Adrenal gland (tissue), 12 donors: ENCODE measurements around the gene ZNF184. TPM values are rescaled to one million over a fixed set of nuclear protein-coding genes. Genes with fewer than 3 reads are reported as not detected.

Experiments used
- DNase-seq, 7 donors: peaks; one replicate each; pipeline ENCODE4 v3.0.0-alpha.2; 2019 to 2020
- H3K27ac ChIP-seq, 5 donors: fragments of 200-600 bp; sonication (generic) in 4 of 5; 1 replicate in 3 of 5; 2 replicates in 2 of 5; pipeline versions ENCODE4 v1.5.1 to v1.8.0; 2016 to 2020; ENCODE audit warnings: mild to moderate bottlenecking in 1 of 5
- H3K27me3 ChIP-seq: fragments of 200-600 bp; 2 replicates; pipeline ENCODE4 v1.8.0; 2021
- H3K36me3 ChIP-seq, 2 donors: fragments of 200-600 bp; replicated peaks in 1 of 2; 1 replicate in 1 of 2; 2 replicates in 1 of 2; pipeline versions ENCODE4 v1.5.1 to v1.8.0; 2018 to 2022
- H3K4me1 ChIP-seq, 2 donors: fragments of 200-600 bp; replicated peaks in 1 of 2; 1 replicate in 1 of 2; 2 replicates in 1 of 2; pipeline versions ENCODE4 v1.5.1 to v1.8.0; 2018 to 2021
- H3K4me3 ChIP-seq, 4 donors: fragments of 200-600 bp; sonication (generic) in 3 of 4; one replicate each; pipeline ENCODE4 v1.5.1; 2016 to 2018
- H3K9me3 ChIP-seq, 3 donors: fragments of 200-600 bp; sonication (generic) in 1 of 3; replicated peaks in 1 of 3; 1 replicate in 2 of 3; 2 replicates in 1 of 3; pipeline versions ENCODE4 v1.5.1 to v1.8.0; 2016 to 2021
- CTCF ChIP-seq, 6 experiments: fragments of 450-650 bp in 4 of 6; fragments of 200-600 bp in 2 of 6; sonication (generic) in 1 of 6; IDR thresholded peaks; 1 replicate in 5 of 6; 2 replicates in 1 of 6; pipeline versions ENCODE4 v1.5.1 to v1.8.0; 2016 to 2021; ENCODE audit warnings: antibody characterized with exemption in 6 of 6, mild to moderate bottlenecking in 2 of 6, moderate library complexity in 1 of 6
- POLR2A ChIP-seq, 2 donors: fragments of 450-650 bp; IDR thresholded peaks; one replicate each; pipeline ENCODE4 v1.6.1; 2017; ENCODE audit warnings: antibody characterized with exemption in 2 of 2, mild to moderate bottlenecking in 2 of 2, moderate library complexity in 1 of 2
- WGBS, 4 donors: extraction: QIAGEN DNeasy Blood & Tissue Kit in 2 of 4; methylation state at CpG; one replicate each; pipeline versions ENCODE4 v1.1.5 to v1.1.7; 2013 to 2017; 5-methylcytosine and 5-hydroxymethylcytosine counted together
- intact Hi-C, 2 donors: fragments of 100-400 bp; cut with DNase I; formaldehyde crosslinking; loops; one replicate each; pipeline versions ENCODE4 v1.14.1 to v1.15.0; 2022 to 2023
- polyA plus RNA-seq, 3 donors: library from polyadenylated mRNA; stranded (reverse); fragments of 200-250 nt in 2 of 3; fragments of 350-450 nt in 1 of 3; fragmentation: Illumina TruSeq in 1 of 3; extraction: RNeasy Lipid Tissue Mini Kit (QIAGEN cat#74804) in 1 of 3; gene quantifications; one replicate each; pipeline ENCODE4 v1.2.3, GENCODE V29; 2013 to 2014
- total RNA-seq, 9 donors: library from RNA; depleted of rRNA in 4 of 9; stranded (reverse); fragments of >200 nt in 4 of 9; fragments of 120-200 nt in 1 of 9; fragmentation: NEBNext Ultra II Directional in 1 of 9; extraction: Animal tissue kit (Norgen Biotek cat#: 25700) in 1 of 9; gene quantifications; one replicate each; pipeline versions ENCODE4 v1.1.0 to v1.2.4, GENCODE V29; 2013 to 2023
- donor health status: healthy with polysubstance abuse.
- donor health status: Bipolar disorder and iron deficiency.
- donor health status: DM: yes; HTN: yes; CAD: no.
- donor health status: DM: no; HTN: no; CAD: no.
- donor health status: DM: no; HTN: no; CAD: no.
- donor health status: DM: yes; HTN: yes; CAD: no.

Gene ZNF184
- total and polyA plus RNA-seq, 12 donors, result 1.3 to 8.3 (median 4.9) TPM

GRCh38 chr6:27439371-27439770 lies 33.5 kb downstream of the ZNF184 start:
- no peaks in the 10 kb centered on the region for H3K36me3 ChIP-seq
- TF ChIP-seq POLR2A (IDR thresholded peaks at IDR 0.05) (no peak), CTCF (IDR thresholded peaks at IDR 0.05) (no peak)
- H3K27me3 ChIP-seq, result no peaks in the 10 kb centered on the region
- H3K4me1 ChIP-seq, result no peaks in the 10 kb centered on the region
- 95 to 98% (median 96%) methylated on average over 4 of the region's 4 CpGs for WGBS, 4 donors
- H3K27ac ChIP-seq, result no peak overlapping the region
- DNase-seq, result no peak
- intact Hi-C loops, result no loop called here
- H3K4me3 ChIP-seq, result no peak overlapping the region
- H3K9me3 ChIP-seq, result no peaks in the 10 kb centered on the region

GRCh38 chr6:27433714-27434113 lies 39.2 kb downstream of the ZNF184 start:
- Histone ChIP-seq H3K9me3 (no peaks in the 10 kb centered on the region), H3K36me3 (no peaks in the 10 kb centered on the region), H3K4me1 (no peaks in the 10 kb centered on the region), H3K27me3 (no peaks in the 10 kb centered on the region), H3K27ac (no peak overlapping the region), H3K4me3 (no peak overlapping the region)
- intact Hi-C loops, result no loop called here
- no peak for TF ChIP-seq CTCF (IDR thresholded peaks at IDR 0.05)
- TF ChIP-seq POLR2A (IDR thresholded peaks at IDR 0.05), result no peak
- DNase-seq, result no peak
- 76 to 89% (median 86%) methylated on average over 1 of the region's 1 CpG for WGBS, 4 donors

- TF ChIP-seq CTCF (IDR thresholded peaks at IDR 0.05), result no peak
- TF ChIP-seq POLR2A (IDR thresholded peaks at IDR 0.05), result no peak
Observed at GRCh38 chr6:27428966-27429365, 43.9 kb downstream of the ZNF184 start.

GRCh38 chr6:27428502-27428901 lies 44.4 kb downstream of the ZNF184 start:
- Histone ChIP-seq H3K36me3 (no peaks in the 10 kb centered on the region), H3K4me1 (no peaks in the 10 kb centered on the region), H3K9me3 (no peaks in the 10 kb centered on the region), H3K27ac (no peak overlapping the region), H3K27me3 (no peaks in the 10 kb centered on the region), H3K4me3 (no peak overlapping the region)
- DNase-seq, result no peak
- no peak for TF ChIP-seq POLR2A (IDR thresholded peaks at IDR 0.05)
- TF ChIP-seq CTCF (IDR thresholded peaks at IDR 0.05), result no peak
- intact Hi-C loops, result no loop called here
- WGBS, 4 donors, result 76 to 86% (median 80%) methylated on average over 4 of the region's 4 CpGs

More at GRCh38 chr6:27428966-27429365, 43.9 kb downstream of the ZNF184 start:
- DNase-seq, result no peak
- H3K4me1 ChIP-seq, result no peaks in the 10 kb centered on the region
- no peak overlapping the region for H3K4me3 ChIP-seq
- H3K9me3 ChIP-seq, result no peaks in the 10 kb centered on the region
- no peak overlapping the region for H3K27ac ChIP-seq
- H3K27me3 ChIP-seq, result no peaks in the 10 kb centered on the region
- intact Hi-C loops, result no loop called here
- no peaks in the 10 kb centered on the region for H3K36me3 ChIP-seq
- WGBS, 4 donors, result 71 to 90% (median 85%) methylated on average over 2 of the region's 2 CpGs
